Liver (tissue), 3 donors: ENCODE measurements around the gene IL10RB.

ENCODE experiments used
- CTCF ChIP-seq: fragments of 150-350 bp; IDR thresholded peaks from 2 replicates; pipeline ENCODE4 v1.5.1; 2017; ENCODE audit warnings: improper control_type of control experiment, low read depth, low read length; ENCODE audit not compliant: missing input control
- SP1 ChIP-seq: IDR thresholded peaks from 2 replicates; pipeline ENCODE4 v1.6.1; 2018; ENCODE audit warnings: antibody characterized with exemption, mild to moderate bottlenecking
- YY1 ChIP-seq: IDR thresholded peaks from 2 replicates; pipeline ENCODE4 v1.6.1; 2016; ENCODE audit warnings: antibody characterized with exemption, mild to moderate bottlenecking
- TF ChIP-seq, protein P1 (sequence below): IDR thresholded peaks from 2 replicates; pipeline ENCODE4 v1.6.1; 2016; ENCODE audit warnings: antibody characterized with exemption, mild to moderate bottlenecking
- donor health status: healthy.
- donor health status: healthy.

DNA sequence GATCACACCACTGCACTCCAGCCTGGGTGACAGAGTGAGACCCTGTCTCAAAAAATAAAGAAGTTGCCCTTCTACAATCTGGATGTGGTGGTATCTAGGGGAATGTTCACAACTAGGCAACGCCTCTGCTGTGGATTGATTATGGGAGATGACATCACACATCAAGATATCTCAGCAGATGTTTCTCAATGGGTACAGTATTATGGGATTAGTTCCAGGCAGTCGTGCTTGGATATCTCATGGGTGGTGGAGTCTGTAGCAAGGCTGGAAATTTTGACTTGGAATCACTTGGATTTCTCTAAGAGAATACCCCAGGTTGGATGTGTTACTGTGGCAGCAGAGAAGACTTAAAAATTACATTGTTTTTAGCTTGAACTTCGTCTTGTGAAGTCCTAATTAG, 28.7 kb upstream of the IL10RB start:
- no peak for TF ChIP-seq CTCF
- no peak for TF ChIP-seq SP1
- TF ChIP-seq, protein P1, sequence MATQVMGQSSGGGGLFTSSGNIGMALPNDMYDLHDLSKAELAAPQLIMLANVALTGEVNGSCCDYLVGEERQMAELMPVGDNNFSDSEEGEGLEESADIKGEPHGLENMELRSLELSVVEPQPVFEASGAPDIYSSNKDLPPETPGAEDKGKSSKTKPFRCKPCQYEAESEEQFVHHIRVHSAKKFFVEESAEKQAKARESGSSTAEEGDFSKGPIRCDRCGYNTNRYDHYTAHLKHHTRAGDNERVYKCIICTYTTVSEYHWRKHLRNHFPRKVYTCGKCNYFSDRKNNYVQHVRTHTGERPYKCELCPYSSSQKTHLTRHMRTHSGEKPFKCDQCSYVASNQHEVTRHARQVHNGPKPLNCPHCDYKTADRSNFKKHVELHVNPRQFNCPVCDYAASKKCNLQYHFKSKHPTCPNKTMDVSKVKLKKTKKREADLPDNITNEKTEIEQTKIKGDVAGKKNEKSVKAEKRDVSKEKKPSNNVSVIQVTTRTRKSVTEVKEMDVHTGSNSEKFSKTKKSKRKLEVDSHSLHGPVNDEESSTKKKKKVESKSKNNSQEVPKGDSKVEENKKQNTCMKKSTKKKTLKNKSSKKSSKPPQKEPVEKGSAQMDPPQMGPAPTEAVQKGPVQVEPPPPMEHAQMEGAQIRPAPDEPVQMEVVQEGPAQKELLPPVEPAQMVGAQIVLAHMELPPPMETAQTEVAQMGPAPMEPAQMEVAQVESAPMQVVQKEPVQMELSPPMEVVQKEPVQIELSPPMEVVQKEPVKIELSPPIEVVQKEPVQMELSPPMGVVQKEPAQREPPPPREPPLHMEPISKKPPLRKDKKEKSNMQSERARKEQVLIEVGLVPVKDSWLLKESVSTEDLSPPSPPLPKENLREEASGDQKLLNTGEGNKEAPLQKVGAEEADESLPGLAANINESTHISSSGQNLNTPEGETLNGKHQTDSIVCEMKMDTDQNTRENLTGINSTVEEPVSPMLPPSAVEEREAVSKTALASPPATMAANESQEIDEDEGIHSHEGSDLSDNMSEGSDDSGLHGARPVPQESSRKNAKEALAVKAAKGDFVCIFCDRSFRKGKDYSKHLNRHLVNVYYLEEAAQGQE: no peak
- no peak for TF ChIP-seq YY1
